Heart left ventricle (tissue), 13 donors: Measurements from ENCODE around the gene PPP1R15A.

Source experiments
- CTCF ChIP-seq, 12 donors: fragments of 200-600 bp; sonication (generic) in 4 of 12; IDR thresholded peaks; one replicate each; pipeline versions ENCODE4 v1.5.0 to v1.8.0; 2018 to 2022; ENCODE audit warnings: antibody characterized with exemption in 12 of 12, mild to moderate bottlenecking in 5 of 12
- POLR2A ChIP-seq, 2 donors: fragments of 450-650 bp; IDR thresholded peaks; one replicate each; pipeline ENCODE4 v1.6.1; 2017; ENCODE audit warnings: antibody characterized with exemption in 2 of 2, mild to moderate bottlenecking in 2 of 2, moderate library complexity in 2 of 2
- donor health status: ischemic (EF 13 %, LVEDD 7.1; RV severe dilation, severe dysfunction).
- donor health status: DM: no; HTN: yes; CAD: no.
- donor health status: DM: no; HTN: no; CAD: no.
- donor health status: ischemic (EF 25% LVEDD 6.9; RV normal size, moderate dysfunction).
- donor health status: ischemic (EF 25% LVEDD 5.7; RV mildly dilated, moderate dysfunction).
- donor health status: ischemic (EF 35%, LVEDD 5.7; RV mildly dilated, moderate dysfunction).
- donor health status: nonischemic (EF 11% LVEDD 7.7; RV severe dilation, severe dysfunction).
- donor health status: DM: yes; HTN: yes; CAD: no.
- donor health status: PGD.
- donor health status: ischemic (EF 29% LVEDD 5.4; RV normal size, mild dysfunction).
- donor health status: nonischemic (EF 23%, LVEDD 6.1; RV moderate dilation, normal function).

GRCh38 chr19:48867123-48867745, 5.0 kb upstream of the PPP1R15A start:
- no peak for TF ChIP-seq CTCF (IDR thresholded peaks at IDR 0.05)
- TF ChIP-seq POLR2A (IDR thresholded peaks at IDR 0.05): no peak
